ENCODE measurements around the gene SLC44A4.

DNA sequence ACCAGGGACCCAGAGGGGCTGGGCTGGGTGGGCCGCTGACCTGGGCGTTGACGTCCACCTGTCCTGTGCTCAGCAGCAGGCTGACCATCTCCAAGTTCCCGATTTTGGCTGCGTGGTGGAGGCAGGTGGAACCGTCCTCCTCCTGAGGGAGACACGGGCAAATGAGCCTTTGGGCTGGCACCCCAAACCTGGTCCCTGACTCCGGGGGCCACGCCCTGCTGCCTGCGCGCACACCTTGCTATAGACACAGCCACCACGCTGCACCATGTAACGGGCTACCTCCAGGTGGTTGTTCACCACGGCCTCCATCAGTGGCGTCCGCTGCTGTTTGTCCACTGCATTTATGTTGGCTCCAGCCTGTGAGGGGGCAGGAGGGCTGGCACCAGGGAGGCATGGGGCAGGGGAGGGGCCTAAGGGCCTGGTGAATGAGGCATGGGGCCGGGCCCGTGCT lies 7.8 kb upstream of the SLC44A4 start:
- TF ChIP-seq RFX5 (IDR thresholded peaks at IDR 0.05): no peak
- TF ChIP-seq CTCF (IDR thresholded peaks at IDR 0.05): no peak
- TF ChIP-seq REST (IDR thresholded peaks at IDR 0.05): no peak
- no peak for TF ChIP-seq MAX (IDR thresholded peaks at IDR 0.05)
- no peak for TF ChIP-seq JUN (IDR thresholded peaks at IDR 0.05)
- no peak for TF ChIP-seq NR3C1 (IDR thresholded peaks at IDR 0.05)
- TF ChIP-seq HDAC2 (IDR thresholded peaks at IDR 0.05): no peak
- no peak for TF ChIP-seq USF2 (IDR thresholded peaks at IDR 0.05)
